Measurements from ENCODE around the gene ABO. TPM values are rescaled to one million over a fixed set of nuclear protein-coding genes. Genes with fewer than 3 reads are reported as not detected.
"Not testable (repeated sequence)": the region's sequence is repeated elsewhere in the genome, so short reads cannot be mapped to it uniquely, and the experiment has no call there.

Gene ABO
- total RNA-seq, 1 donor from 2014 or later: 0.39 TPM

DNA sequence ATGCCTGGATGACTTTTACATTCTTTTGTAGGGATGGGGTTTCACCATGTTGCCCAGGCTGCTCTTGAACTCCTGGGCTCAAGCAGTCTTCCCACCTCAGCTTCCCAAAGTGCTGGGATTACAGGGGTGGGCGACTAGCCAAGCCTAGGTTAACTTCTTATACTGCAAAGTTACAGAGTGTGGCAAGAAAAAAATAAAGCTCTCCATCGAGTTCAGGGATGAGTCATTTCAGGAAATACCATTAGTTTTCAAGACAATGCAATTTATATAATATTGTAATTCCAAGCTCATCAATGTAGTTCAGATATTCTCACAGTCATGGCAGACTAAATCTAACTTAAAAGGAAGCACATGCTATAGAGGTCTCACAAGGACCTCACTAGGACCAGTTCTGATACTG, 11.5 kb upstream of the ABO start:
- no peak for DNase-seq

DNA sequence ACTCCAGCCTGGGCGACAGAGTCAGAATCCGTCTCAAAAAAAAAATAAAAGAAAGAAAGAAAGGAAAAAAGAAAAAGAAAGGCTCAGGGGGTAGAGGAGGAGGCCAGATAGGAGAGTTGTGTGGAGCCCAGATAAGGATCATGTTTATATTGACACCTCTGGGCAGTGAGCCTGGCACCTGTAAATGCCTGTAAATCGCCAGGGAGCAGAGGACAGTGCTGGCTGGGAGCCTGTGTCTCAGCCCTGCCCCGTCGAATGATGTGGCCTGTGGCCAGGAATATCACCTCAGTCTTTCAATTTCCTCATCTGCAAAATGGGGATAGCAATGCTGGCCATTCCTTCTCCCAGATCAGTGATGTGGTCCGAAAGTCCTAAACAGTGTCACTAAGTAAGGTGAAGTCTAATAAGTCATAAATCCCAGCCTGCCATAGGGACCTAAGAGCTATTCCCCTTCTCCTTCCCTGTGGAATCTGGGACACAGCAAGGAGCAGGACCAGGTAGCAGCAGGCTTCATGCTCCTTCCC, 10.3 kb upstream of the ABO start:
- no peak for DNase-seq

- no peak for DNase-seq
Observed at GRCh38 chr9:133284362-133284761, 9.4 kb upstream of the ABO start.

DNA sequence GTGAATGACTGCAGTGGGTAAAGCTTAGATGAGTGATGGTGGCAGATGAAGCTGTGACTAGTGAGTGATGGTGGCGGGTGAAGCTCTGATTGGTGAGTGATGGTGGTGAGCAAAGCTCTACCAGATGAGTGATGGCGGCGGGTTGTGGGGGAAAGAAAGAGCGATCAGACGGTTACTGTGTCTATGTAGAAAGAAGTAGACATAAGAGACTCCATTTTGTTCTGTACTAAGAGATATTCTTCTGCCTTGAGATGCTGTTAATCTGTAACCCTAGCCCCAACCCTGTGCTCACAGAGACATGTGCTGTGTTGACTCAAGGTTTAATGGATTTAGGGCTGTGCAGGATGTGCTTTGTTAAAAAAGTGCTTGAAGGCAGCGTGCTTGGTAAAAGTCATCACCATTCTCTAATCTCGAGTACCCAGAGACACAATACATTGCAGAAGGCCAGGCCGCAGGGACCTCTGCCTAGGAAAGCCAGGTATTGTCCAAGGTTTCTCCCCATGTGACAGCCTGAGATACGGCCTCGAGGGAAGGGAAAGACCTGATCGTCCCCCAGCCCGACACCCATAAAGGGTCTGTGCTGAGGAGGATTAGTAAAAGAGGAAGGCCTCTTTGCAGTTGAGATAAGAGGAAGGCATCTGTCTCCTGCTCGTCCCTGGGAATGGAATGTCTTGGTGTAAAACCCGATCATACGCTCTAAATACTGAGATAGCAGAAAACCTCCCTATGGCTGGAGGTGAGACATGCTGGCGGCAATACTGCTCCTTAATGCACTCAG, 8.4 kb upstream of the ABO start:
- DNase-seq: not testable (repeated sequence)

DNA sequence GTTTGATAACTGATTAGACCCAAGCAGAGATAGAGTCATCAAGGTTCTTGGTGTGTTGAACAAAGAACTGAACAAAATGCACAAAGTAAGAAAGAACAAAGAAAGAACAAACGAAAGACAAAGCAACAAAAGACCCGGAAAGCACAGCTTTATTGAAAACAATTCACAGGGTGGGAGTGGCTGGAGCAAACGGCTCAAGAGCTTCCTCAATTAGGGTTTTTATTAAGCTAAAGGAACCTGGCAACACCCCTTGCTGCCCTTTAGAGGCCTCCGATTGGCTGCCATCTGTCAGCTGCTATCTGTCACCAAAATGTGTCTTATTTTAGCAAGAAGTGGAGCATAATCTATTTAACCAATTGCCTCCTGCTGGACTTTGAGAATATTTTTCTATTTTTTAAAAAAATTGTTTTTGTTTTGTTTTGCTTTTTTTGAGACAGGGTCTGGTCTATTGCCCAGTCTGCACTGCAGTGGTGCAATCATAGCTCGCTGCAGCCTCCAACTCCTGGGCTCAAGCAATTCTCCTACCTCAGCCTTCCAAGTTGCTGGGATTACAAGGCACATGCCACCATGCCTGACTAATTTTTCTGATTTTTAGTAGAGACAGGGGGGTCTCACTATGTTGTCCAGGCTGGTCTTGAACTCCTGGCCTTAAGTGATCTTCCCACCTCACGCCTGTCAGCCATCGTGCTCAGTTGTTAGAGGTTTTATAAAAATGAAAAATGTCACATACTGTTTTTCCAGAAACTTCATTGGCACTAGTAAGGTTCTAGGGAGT, 7.7 kb upstream of the ABO start:
- no peak for DNase-seq

DNA sequence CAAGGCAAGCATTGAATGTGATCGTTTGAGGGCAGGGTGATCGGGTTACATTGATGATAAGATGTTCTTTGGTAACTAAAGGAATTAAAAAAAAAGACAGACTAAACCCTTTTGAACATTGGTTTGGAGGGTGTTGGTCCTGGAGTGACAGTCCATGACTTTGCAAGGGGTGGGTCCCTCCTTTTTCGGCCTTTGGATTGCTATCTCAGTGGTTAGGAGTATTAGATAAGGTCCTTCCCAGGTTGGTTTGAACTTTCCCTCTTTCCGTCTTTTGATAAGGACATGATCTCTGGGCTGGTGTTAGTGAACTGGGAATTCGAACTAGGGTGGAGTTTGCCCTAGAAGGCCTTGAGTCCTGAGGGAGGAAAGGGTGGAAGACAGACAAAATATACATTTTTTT, 5.4 kb upstream of the ABO start:
- no peak for DNase-seq

DNA sequence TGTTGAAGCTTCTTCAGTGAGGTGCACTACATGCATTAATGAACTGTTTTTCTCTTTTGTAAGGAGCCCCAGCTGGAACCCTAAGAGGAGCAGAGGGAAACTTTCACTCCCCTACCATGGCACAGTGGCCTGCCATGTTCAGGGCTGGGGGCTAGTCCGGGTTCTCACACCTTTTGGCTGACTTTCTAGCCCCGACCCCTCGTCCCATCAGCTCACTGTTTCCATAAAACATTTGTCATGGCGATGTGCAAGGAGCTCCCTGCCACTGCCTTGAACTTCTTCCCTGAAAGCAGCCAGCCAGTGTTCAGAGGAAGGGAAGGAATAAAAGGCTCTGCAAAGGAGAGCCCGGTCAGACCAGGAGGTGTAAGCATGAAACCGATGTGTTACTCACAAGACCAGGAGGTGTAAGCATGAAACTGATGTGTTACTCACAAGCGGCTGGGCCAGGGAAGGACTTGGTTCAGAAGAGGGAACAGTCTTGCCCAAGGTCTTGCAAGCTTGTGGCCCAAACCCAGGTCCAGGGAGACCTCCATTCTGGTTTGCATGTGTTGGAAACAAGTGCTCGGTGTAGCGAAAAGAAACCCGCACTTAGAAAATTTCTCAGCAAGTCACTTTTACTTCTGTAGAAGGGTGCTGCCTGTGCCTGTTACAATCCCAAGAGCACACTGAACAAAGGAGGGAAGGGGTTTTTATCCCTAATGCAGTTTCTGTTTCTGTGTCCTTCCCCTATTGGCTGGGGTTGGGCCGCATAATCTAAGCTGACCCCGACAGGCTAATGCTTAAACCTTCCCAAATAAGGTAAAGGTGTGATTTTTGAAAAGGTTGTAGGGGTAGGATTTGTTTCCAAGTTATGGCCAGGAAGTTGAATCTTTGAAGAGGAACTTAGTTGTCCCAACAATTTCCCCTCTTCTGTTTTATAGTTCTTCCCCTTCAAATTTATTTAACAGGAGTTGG, 3.4 kb upstream of the ABO start:
- no peak for DNase-seq

- DNase-seq: no peak
Observed at GRCh38 chr9:133277467-133277866, 2.5 kb upstream of the ABO start.

- DNase-seq: no peak
Observed at GRCh38 chr9:133276923-133277322, 1.9 kb upstream of the ABO start.

DNA sequence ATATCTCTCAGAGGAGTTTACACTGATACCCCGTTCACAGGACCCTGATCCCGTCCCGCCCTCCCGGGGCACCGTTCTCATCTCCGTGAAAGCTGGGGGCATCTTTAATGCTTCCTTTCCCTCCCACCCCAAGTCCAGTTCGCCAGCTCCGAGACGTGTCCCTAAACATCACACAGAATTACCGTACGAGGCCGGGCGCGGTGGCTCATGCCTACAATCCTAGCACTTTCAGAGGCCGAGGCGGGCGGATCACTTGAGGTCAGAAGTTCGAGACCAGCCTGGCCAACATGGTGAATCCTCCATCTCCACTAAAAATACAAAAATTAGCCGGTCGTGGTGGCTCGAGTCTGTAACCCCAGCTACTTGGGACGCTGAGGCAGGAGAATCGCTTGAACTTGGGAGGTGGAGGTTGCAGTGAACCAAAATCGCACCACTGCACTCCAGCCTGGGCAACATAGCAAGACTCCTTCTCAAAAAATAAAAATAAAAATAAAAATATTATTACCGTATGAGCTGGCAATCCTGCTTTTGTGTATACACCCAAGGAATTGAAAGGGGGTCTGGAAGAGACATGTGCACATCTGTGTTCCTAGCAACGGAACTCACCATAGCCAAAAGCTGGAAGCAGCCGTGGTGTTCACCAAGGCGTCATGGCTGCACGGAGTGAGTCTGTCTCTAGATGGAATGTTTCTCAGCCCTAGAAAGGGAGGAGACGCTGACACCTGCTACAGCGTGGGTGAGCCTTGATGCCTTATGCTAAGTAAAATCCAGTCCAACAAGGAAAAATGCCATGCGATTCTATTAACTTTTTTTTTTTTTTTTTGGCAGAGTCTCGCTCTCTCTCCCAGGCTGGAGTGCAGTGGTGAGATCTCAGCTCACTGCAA, 1.2 kb upstream of the ABO start:
- no peak for DNase-seq

GRCh38 chr9:133274236-133275104, 531 bp downstream of the ABO start:
- DNase-seq: no peak

GRCh38 chr9:133273819-133274218, 1.2 kb downstream of the ABO start:
- DNase-seq: no peak

GRCh38 chr9:133273098-133273497, 1.9 kb downstream of the ABO start:
- no peak for DNase-seq

DNA sequence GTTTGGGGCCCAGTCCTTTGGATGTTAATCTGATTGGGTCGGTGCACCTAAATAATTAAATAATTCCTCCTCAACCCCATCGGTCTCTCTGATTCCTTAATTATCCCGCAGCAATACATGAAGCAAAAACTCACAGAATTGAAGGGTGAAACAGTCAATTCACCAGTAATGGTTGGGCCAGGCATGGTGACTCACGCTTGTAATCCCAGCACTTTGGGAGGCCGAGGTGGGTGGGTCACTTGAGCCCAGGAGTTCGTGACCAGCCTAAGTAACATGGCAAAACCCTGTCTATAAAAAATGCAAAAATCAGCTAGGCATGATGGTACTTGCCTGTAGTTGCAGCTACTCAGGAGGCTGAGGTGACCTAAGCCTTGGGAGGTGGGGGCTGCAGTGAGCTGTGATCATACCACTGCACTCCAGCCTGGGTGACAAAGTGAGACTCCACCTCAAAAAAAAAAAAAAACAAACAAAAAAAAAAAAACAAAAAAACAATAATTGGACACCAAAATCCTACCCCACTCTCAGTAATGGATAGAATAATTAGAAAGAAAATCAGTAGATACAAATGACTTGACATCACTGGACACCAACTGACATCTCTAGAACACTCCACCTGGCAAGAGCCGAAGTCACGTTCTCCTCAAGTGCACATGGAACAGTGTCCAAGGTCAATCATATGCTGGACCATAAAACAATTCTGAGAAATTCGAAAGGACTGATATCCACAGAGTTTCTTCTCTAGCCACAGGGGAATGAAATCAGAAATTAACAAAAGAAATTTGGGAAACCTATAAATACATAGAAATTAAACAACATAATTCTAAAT, 5.3 kb downstream of the ABO start:
- DNase-seq: no peak

- DNase-seq: not testable (repeated sequence)
Observed at GRCh38 chr9:133269136-133269535, 5.9 kb downstream of the ABO start.

DNA sequence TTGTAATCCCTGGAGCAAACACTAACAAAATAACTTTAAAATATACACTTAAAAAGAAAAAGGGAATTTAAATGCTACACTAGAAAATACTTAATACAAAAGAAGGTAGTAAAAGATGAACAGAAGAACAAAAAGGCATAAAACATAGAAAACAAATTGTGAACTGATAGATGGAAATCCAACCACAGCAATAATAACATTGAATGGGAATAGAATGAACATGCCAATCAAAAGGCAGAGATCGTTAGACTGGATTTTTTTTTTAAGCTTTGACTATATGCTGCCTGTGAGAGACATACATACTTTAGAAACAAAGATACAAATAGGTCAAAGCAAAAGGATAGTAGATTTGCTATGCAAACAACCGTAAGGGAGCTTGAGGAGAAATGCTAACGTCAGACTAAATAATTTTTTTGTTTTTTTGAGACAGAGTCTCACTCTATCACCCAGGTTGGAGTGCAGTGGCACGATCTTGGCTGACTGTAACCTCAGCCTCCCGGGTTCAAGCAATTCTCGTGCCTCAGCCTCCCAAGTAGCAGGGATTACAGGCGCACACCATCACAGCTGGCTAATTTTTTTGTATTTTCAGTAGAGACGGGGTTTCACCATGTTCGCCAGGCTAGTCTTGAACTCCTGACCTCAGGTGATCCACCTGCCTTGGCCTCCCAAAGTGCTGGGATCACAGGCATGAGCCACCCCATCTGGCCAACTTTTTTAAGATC, 6.5 kb downstream of the ABO start:
- no peak for DNase-seq

DNA sequence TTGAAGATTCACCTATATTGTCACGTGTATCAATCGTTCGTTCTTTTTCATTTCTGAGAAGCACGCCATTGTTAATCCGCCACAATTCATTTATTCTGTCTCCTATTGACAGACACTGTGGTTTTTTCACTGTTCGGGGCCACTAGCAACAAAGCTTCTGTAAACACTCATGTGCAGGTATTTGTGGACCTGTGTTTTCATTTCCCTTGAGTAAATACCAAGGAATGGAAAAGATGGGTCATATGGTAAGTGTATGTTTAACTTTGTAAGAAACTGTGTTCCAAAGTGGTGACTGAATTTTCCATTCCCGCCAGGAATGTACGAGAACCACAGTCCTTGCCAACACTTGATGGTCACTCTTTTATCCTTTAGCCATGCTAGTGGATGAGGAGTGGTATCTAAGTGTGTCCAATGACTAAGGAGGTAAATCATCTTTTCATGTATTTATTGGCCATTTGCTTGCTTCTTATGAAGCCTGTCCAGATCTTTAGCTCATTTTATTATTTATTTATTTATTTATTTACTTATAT, 10.7 kb downstream of the ABO start:
- no peak for DNase-seq

GRCh38 chr9:133263557-133263956, 11.4 kb downstream of the ABO start:
- DNase-seq: no peak

Data from skin of body (tissue), 2 donors.